Muscle layer of duodenum (tissue), 2 donors: Measurements from ENCODE around the gene KNSTRN.
A peak's percentile ranks its signal among the peaks of the same experiment; 100 is the strongest.

ENCODE experiments used
- H3K27ac ChIP-seq: one replicate; pipeline ENCODE4 v1.7.0; 2013; ENCODE audit warnings: mild to moderate bottlenecking, low read length
- H3K27me3 ChIP-seq: one replicate; pipeline ENCODE4 v1.7.0; 2013; ENCODE audit warnings: low read depth, mild to moderate bottlenecking, control low read depth, low read length
- H3K36me3 ChIP-seq, 2 donors: one replicate each; pipeline ENCODE4 v1.7.0; 2013; ENCODE audit warnings: low read length in 2 of 2, control low read depth in 1 of 2, mild to moderate bottlenecking in 1 of 2; ENCODE audit not compliant: insufficient read depth in 2 of 2, control insufficient read depth in 1 of 2
- H3K4me1 ChIP-seq, 2 donors: one replicate each; pipeline ENCODE4 v1.7.0; 2013; ENCODE audit warnings: low read length in 2 of 2, mild to moderate bottlenecking in 2 of 2, control low read depth in 1 of 2, moderate library complexity in 1 of 2; ENCODE audit not compliant: insufficient read depth in 2 of 2, control insufficient read depth in 1 of 2
- H3K4me3 ChIP-seq, 2 donors: one replicate each; pipeline ENCODE4 v1.7.0; 2013; ENCODE audit warnings: low read length in 2 of 2, low read depth in 1 of 2, mild to moderate bottlenecking in 1 of 2
- H3K9me3 ChIP-seq, 2 donors: one replicate each; pipeline ENCODE4 v1.7.0; 2013; ENCODE audit warnings: low read length in 2 of 2, control low read depth in 1 of 2, mild to moderate bottlenecking in 1 of 2; ENCODE audit not compliant: control insufficient read depth in 1 of 2
- donor health status: healthy.

The KNSTRN gene

DNA sequence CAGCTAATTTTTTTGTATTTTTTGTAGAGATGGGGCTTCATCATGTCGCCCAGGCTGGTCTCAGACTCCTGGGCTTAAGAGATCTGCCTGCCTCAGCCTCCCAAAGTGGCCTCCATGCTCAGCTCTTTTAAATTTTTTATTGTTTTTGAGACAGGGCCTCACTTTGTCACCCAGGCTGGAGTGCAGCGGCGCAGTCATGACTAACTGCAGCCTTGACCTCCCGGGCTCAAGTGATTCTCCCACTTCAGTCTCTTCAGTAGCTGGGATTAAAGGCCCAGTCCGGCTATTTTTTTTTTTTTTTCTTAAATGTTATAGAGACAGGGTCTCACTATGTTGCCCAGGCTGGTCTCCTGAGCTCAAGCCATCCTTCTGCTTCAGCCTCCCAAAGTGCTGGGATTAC lies 43.2 kb downstream of the KNSTRN start:
- no peak overlapping the region for H3K4me3 ChIP-seq
- H3K36me3 ChIP-seq = peaks cover 0 to 3% of the 10 kb centered on the region in 2 donors
- H3K27me3 ChIP-seq = no peaks in the 10 kb centered on the region
- peaks cover 0 to 8% of the 10 kb centered on the region in 2 donors for H3K4me1 ChIP-seq
- no peak overlapping the region for H3K27ac ChIP-seq
- H3K9me3 ChIP-seq = no peaks in the 10 kb centered on the region

- Histone ChIP-seq H3K9me3 (no peaks in the 10 kb centered on the region), H3K36me3 (peaks cover 0 to 3% of the 10 kb centered on the region in 2 donors), H3K4me1 (no peaks in the 10 kb centered on the region), H3K4me3 (no peak overlapping the region), H3K27me3 (no peaks in the 10 kb centered on the region), H3K27ac (no peak overlapping the region)
These were observed 44.7 kb downstream of the KNSTRN start for GRCh38 chr15:40427188-40427587.

GRCh38 chr15:40428185-40428584 lies 45.7 kb downstream of the KNSTRN start:
- no peaks in the 10 kb centered on the region for H3K27me3 ChIP-seq
- H3K27ac ChIP-seq = no peak overlapping the region
- no peaks in the 10 kb centered on the region for H3K4me1 ChIP-seq
- H3K4me3 ChIP-seq = no peak overlapping the region
- H3K36me3 ChIP-seq = peaks cover 0 to 3% of the 10 kb centered on the region in 2 donors
- no peaks in the 10 kb centered on the region for H3K9me3 ChIP-seq

GRCh38 chr15:40429068-40429710 lies 46.7 kb downstream of the KNSTRN start:
- Histone ChIP-seq H3K36me3 (peaks cover 0 to 3% of the 10 kb centered on the region in 2 donors), H3K4me3 (no peak overlapping the region), H3K4me1 (no peaks in the 10 kb centered on the region), H3K27ac (no peak overlapping the region), H3K27me3 (no peaks in the 10 kb centered on the region), H3K9me3 (no peaks in the 10 kb centered on the region)

- Histone ChIP-seq H3K9me3 (no peaks in the 10 kb centered on the region), H3K27me3 (peaks cover 5% of the 10 kb centered on the region), H3K4me1 (no peaks in the 10 kb centered on the region), H3K27ac (no peak overlapping the region), H3K4me3 (no peak overlapping the region), H3K36me3 (peaks cover 0 to 3% of the 10 kb centered on the region in 2 donors)
These were observed 47.8 kb downstream of the KNSTRN start for GRCh38 chr15:40430271-40430805.

GRCh38 chr15:40435023-40435709 lies 52.6 kb downstream of the KNSTRN start:
- peaks cover 7 to 25% of the 10 kb centered on the region in 2 donors for H3K4me1 ChIP-seq
- no peak overlapping the region for H3K27ac ChIP-seq
- peaks cover 27% of the 10 kb centered on the region for H3K27me3 ChIP-seq
- H3K36me3 ChIP-seq = no peaks in the 10 kb centered on the region
- no peaks in the 10 kb centered on the region for H3K9me3 ChIP-seq
- H3K4me3 ChIP-seq = no peak overlapping the region

DNA sequence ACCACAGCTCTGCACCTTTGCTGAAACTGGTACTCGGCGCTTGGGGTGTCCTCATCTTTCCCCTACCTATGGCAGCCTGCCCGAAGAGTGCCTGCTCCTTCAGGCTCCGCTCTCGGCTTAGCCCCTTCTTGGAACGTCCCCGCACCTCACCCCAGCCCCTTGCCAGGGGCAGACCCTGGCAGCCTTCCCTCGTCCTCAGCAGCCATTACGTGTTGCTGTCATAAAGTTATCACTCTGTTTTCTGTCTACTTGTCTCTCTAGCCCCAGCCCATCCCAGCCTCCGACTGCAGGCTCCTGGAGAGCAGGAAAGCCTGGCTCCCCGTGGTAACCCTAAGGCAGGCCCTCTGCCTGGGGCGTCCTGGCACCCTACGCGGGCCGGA lies 53.2 kb downstream of the KNSTRN start:
- Histone ChIP-seq H3K27ac (no peak overlapping the region), H3K4me3 (peak overlapping the region; percentile 44 to 69), H3K36me3 (no peaks in the 10 kb centered on the region), H3K4me1 (peaks cover 7 to 25% of the 10 kb centered on the region in 2 donors), H3K27me3 (peaks cover 27% of the 10 kb centered on the region), H3K9me3 (no peaks in the 10 kb centered on the region)

GRCh38 chr15:40436116-40436891 lies 53.8 kb downstream of the KNSTRN start:
- peaks cover 7 to 25% of the 10 kb centered on the region in 2 donors for H3K4me1 ChIP-seq
- no peaks in the 10 kb centered on the region for H3K36me3 ChIP-seq
- peaks cover 27% of the 10 kb centered on the region for H3K27me3 ChIP-seq
- H3K4me3 ChIP-seq = peak overlapping the region; percentile 44 to 69
- H3K27ac ChIP-seq = no peak overlapping the region
- no peaks in the 10 kb centered on the region for H3K9me3 ChIP-seq

DNA sequence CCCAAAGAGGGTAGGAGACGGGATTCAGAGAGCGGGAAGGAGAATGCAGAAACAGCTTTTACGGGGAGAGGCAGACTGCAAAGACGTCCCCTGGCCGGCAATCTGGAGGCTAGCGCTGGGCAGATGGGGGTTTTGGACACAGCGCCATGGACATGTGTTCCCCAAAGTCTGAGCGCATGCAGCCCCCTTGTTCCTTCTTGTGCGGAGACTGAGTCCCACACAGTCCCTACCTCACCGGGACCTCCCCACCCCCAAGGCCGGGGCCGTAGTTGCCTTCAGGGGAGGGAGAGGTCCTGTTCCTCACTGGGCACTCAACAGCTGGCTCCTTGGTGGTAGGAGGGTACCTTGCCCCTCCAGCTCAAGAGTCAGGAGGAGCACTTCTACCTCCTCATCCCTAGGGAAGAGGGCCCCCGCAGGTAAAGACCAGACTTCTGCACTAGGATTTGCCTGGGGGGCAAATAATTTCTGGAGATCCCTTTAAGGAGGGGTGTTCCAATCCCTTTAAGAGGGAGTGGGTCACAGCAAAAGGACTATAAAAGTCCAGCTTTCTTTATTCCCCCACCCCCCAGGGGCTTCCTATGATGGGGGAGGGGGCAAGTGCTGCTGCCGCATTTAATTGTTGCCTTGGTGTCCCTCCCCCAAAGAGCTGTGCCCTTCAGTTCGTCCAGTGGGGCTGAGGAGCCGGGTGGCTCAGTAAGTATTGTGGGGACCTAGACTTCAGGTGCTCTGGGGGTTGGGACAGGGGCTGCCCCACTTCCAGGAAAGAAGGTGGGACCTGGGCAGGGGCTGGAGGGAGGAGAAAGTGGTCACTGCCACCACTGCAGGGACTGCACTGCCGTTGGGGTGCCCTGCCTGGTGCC lies 54.6 kb downstream of the KNSTRN start:
- H3K4me1 ChIP-seq = peaks cover 7 to 25% of the 10 kb centered on the region in 2 donors
- no peak overlapping the region for H3K27ac ChIP-seq
- peak overlapping the region; percentile 44 to 69 for H3K4me3 ChIP-seq
- H3K36me3 ChIP-seq = no peaks in the 10 kb centered on the region
- no peaks in the 10 kb centered on the region for H3K9me3 ChIP-seq
- peaks cover 27% of the 10 kb centered on the region for H3K27me3 ChIP-seq

DNA sequence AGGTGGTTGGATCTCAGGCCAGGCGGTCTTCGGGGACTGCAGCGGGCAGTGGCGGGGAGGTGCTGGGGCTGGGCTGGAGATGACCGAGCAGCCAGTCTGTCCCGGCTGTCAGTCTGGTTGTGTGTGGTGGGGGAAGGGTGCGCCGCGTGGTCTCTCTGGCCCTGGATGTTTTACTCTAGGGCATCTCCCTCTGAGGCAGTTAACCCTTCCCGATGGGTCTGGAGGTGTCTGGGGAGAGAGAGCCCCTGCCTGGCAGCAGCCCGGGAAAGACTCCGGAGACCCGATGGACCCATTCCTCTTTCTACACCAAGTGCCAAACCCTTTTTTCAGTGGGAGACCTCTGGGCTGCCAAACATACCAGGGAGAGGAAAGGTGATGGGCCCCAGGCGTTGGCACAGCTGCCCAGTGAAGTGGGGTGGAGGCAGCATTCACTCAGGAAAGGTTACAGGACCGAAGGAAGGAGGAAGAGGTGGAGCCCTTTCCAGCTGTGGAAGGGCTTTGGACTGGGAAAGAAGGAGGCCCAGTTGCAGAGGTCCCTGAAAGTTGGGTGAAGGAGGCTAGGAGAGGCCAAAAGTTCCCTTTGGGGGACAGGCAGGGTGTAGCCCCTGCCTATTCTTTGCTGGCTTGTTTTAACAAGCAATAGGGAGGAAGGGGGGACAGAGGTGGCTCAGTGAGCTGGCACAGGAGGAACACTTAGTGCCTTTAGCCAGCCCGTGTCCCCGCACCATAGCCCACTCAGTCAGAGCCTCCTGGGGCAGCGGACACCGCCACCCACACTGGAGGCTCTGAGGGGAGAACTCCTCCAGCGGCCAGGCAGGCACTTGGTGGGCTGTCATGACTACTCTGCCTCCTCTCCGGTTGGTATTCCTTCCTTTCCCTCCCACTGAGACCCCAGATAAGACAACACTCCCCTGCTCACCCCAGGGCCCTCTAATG lies 55.5 kb downstream of the KNSTRN start:
- Histone ChIP-seq H3K9me3 (no peaks in the 10 kb centered on the region), H3K27me3 (peaks cover 27% of the 10 kb centered on the region), H3K27ac (no peak overlapping the region), H3K36me3 (no peaks in the 10 kb centered on the region), H3K4me1 (peaks cover 13 to 33% of the 10 kb centered on the region in 2 donors), H3K4me3 (no peak overlapping the region)
